Panc1 (cell line): ENCODE measurements around the gene SH3PXD2B.

Source experiments
- CTCF ChIP-seq: fragments of 450-650 bp; IDR thresholded peaks from 2 replicates; pipeline ENCODE4 v1.5.1; 2017; ENCODE audit warnings: mild to moderate bottlenecking
- TCF7L2 ChIP-seq: IDR thresholded peaks from 2 replicates; pipeline ENCODE4 v1.6.1; 2011; ENCODE audit warnings: mild to moderate bottlenecking, low read depth, low read length, inconsistent platforms

DNA sequence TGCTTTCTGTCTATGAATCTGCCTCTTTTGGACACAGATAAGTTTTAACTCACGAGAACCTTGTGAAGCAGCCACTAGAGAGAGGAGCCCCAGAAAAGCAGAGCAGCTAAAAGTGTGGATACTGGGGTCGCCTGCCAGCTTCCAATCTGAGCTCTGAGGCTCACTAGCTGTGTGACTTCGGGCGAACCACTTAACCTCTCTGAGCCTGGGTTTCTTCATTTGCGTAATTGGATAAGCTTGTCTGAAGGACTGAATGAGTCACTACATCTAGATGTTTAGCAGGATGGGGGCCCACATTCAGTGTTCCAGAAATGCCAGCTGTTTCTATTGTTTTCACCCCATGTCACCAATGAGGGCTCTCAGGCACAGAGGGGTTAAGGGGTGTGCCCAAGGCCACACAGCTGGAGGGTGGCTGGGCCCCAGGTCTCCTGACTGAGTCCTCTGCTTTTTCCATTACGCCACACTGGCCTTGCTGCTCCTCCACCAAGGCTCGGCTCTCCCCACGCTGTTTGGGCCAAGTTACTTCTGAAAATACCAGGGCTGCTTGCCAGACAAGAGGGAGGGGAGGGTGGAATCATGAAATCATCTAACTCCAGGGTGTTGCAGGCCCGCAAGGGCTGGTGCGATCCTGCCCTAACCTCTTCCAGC lies 36.2 kb downstream of the SH3PXD2B start:
- TF ChIP-seq CTCF (no peak), TCF7L2 (no peak)
